ENCODE results near the gene ASCL1. TPM values are rescaled to one million over a fixed set of nuclear protein-coding genes. Genes with fewer than 3 reads are reported as not detected.
A peak's percentile ranks its signal among the peaks of the same experiment; 100 is the strongest.

ASCL1 gene
- total and polyA plus RNA-seq, 4 donors, result 0.25 to 0.88 (median 0.63) TPM

- Histone ChIP-seq H3K27ac (ENCODE audit: low read depth in 1 of 2, low read length in 1 of 2) (no peak overlapping the region), H3K27me3 (ENCODE audit: control insufficient read depth in 3 of 3, insufficient read depth in 3 of 3, low read length in 2 of 3) (peaks cover 0 to 12% (median 0%) of the 10 kb centered on the region in 3 donors), H3K36me3 (ENCODE audit: control insufficient read depth in 4 of 4, insufficient read depth in 4 of 4, low read length in 4 of 4) (no peaks in the 10 kb centered on the region), H3K9me3 (ENCODE audit: control insufficient read depth in 4 of 4, insufficient read depth in 3 of 4, low read length in 3 of 4) (peaks cover 0 to 4% (median 0%) of the 10 kb centered on the region in 4 donors), H3K9ac (ENCODE audit: insufficient read depth in 1 of 2, low read length in 2 of 2) (no peak overlapping the region), H3K4me3 (no peak overlapping the region), H3K4me1 (ENCODE audit: control insufficient read depth in 5 of 5, insufficient read depth in 5 of 5, low read length in 5 of 5) (peaks cover 0 to 8% (median 0%) of the 10 kb centered on the region in 5 donors)
- no peak for ATAC-seq (ENCODE audit: insufficient read depth, low FRiP score)
- peak; percentile 35 to 67 (median 60) for DNase-seq
- no peak for TF ChIP-seq CTCF (IDR thresholded peaks at IDR 0.05; ENCODE audit: control extremely low read depth, extremely low read depth)
- WGBS, 2 donors, result 56 to 71% methylated on average over 16 of the region's 16 CpGs
Observed at GRCh38 chr12:102977945-102978706, 20.7 kb downstream of the ASCL1 start.

GRCh38 chr12:102980350-102980749 lies 22.9 kb downstream of the ASCL1 start:
- no peaks in the 10 kb centered on the region for H3K9me3 ChIP-seq (ENCODE audit: control insufficient read depth in 4 of 4, insufficient read depth in 3 of 4, low read length in 3 of 4)
- DNase-seq (no peak), ATAC-seq (ENCODE audit: insufficient read depth, low FRiP score) (no peak)
- TF ChIP-seq CTCF (IDR thresholded peaks at IDR 0.05; ENCODE audit: control extremely low read depth, extremely low read depth), result no peak
- no peak overlapping the region for H3K9ac ChIP-seq (ENCODE audit: insufficient read depth in 1 of 2, low read length in 2 of 2)
- peaks cover 0 to 8% (median 0%) of the 10 kb centered on the region in 5 donors for H3K4me1 ChIP-seq (ENCODE audit: control insufficient read depth in 5 of 5, insufficient read depth in 5 of 5, low read length in 5 of 5)
- H3K36me3 ChIP-seq (ENCODE audit: control insufficient read depth in 4 of 4, insufficient read depth in 4 of 4, low read length in 4 of 4), result no peaks in the 10 kb centered on the region
- H3K27me3 ChIP-seq (ENCODE audit: control insufficient read depth in 3 of 3, insufficient read depth in 3 of 3, low read length in 2 of 3), result peaks cover 0 to 3% (median 0%) of the 10 kb centered on the region in 3 donors
- WGBS, 2 donors, result 87 to 97% methylated on average over 1 of the region's 1 CpG
- H3K27ac ChIP-seq (ENCODE audit: low read depth in 1 of 2, low read length in 1 of 2), result no peak overlapping the region
- no peak overlapping the region for H3K4me3 ChIP-seq

- peak in 1 of 3 donors; percentile 5 for DNase-seq
- Histone ChIP-seq H3K4me1 (ENCODE audit: control insufficient read depth in 5 of 5, insufficient read depth in 5 of 5, low read length in 5 of 5) (no peaks in the 10 kb centered on the region), H3K36me3 (ENCODE audit: control insufficient read depth in 4 of 4, insufficient read depth in 4 of 4, low read length in 4 of 4) (no peaks in the 10 kb centered on the region), H3K4me3 (no peak overlapping the region), H3K9me3 (ENCODE audit: control insufficient read depth in 4 of 4, insufficient read depth in 3 of 4, low read length in 3 of 4) (peaks cover 0 to 4% (median under 1%) of the 10 kb centered on the region in 4 donors), H3K9ac (ENCODE audit: insufficient read depth in 1 of 2, low read length in 2 of 2) (no peak overlapping the region), H3K27ac (ENCODE audit: low read depth in 1 of 2, low read length in 1 of 2) (no peak overlapping the region), H3K27me3 (ENCODE audit: control insufficient read depth in 3 of 3, insufficient read depth in 3 of 3, low read length in 2 of 3) (peaks cover 0 to 3% (median 0%) of the 10 kb centered on the region in 3 donors)
- no peak for ATAC-seq (ENCODE audit: insufficient read depth, low FRiP score)
- 56 to 65% methylated on average over 2 of the region's 2 CpGs for WGBS, 2 donors
- TF ChIP-seq CTCF (IDR thresholded peaks at IDR 0.05; ENCODE audit: control extremely low read depth, extremely low read depth), result no peak
Observed at GRCh38 chr12:102990419-102990818, 32.9 kb downstream of the ASCL1 start.

Data from lung (tissue), 12 donors.